HG02943 (cell line): ENCODE measurements around the gene BRINP2.

ENCODE experiments used
- ATAC-seq: cut with Tn5 transposase; IDR thresholded peaks from one replicate; pipeline ENCODE4 v1.9.1; 2021; ENCODE audit warnings: mild to moderate bottlenecking, low read depth, moderate library complexity; ENCODE audit not compliant: unreplicated experiment

BRINP2 gene

DNA sequence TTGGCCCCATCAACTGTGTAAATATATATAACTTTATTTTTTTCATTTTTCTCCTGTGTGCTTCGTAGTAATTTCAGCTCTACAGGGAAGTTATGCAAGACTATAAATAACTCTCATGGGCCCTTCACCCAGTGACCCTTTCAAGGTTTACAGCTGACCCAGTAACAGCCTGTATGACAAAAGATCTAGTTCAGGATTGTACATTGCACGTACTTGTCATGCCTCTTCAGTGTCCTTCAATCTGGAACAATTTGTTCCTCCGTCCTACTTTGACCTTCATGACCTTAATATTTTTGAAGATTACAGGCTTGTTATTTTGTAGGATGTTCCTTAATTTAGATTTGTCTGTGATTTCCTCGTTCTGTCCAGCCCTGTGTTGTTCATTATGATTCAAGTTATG is 40.5 kb downstream of the BRINP2 start:
- no peak for ATAC-seq

DNA sequence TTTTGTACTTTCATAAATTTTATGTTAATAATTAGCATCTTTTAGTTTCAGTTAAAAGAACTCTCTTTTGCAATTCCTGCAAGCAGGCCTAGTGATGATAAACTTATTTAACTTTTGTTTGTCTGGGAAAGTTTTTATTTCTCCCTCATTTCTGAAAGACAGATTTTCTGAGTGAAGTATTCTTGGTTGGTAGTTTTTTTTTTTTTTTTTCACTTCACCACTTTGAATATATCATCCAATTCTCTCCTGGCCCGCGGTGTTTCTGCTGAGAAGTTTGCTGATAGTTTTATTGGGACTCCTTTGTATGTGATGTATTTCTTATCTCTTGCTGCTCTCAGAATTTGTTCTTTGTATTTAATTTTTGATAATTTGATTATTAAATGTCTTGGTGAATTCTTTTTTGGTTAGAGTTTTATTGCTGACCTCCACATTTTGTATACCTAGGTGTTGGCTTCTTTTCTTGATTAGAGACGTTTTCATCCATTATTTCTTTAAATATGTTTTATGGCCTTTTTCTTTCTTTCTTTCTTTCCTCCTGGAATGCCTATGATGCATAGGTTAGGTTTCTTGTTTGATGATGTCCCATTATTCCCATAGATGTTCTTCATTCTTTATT is 45.9 kb downstream of the BRINP2 start:
- ATAC-seq: no peak

GRCh38 chr1:177219554-177220458 is 49.0 kb downstream of the BRINP2 start:
- no peak for ATAC-seq

- ATAC-seq: no peak
Observed at GRCh38 chr1:177223359-177223758, 52.6 kb downstream of the BRINP2 start.

- no peak for ATAC-seq
Observed at GRCh38 chr1:177227978-177228692, 57.4 kb downstream of the BRINP2 start.

GRCh38 chr1:177228693-177229065 is 57.9 kb downstream of the BRINP2 start:
- no peak for ATAC-seq

DNA sequence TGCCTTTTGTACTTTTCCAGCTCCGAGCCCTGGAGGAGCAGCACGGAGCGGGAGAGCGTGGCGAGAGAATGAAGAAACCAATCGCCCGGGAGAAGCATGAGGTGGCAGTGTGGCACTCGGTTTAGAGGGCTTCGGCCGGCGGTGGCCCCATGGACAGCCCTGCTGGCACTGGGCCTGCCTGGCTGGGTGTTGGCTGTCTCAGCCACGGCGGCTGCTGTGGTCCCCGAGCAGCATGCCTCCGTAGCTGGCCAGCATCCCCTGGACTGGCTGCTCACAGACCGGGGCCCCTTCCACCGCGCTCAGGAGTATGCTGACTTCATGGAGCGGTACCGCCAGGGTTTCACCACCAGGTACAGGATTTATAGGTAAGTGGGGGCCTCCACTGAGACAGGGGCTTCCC is 59.0 kb downstream of the BRINP2 start:
- no peak for ATAC-seq

GRCh38 chr1:177230228-177231016 is 59.7 kb downstream of the BRINP2 start:
- no peak for ATAC-seq

- ATAC-seq: no peak
Observed at GRCh38 chr1:177235350-177235749, 64.6 kb downstream of the BRINP2 start.

GRCh38 chr1:177236962-177237361 is 66.2 kb downstream of the BRINP2 start:
- ATAC-seq: no peak

GRCh38 chr1:177238967-177239366 is 68.2 kb downstream of the BRINP2 start:
- ATAC-seq: no peak

DNA sequence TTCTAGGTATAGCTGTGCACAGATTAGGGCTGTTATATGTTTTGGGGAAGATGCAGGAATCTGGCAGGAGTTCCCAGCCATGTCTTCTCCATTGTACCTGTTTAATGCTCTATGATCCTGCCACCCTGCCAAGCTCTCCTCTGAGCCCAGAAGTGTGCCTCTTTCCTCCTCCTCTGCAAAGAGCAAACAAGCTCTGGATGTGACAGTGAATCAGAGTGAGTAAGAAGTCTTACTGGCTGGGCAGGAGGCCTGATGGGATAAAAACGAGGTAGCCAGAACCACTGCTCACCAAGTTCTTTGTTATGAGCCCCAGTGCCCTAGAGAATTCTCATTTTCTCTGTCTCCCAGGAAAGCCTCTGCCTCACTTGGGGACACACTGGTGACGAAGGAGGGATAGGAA is 69.0 kb downstream of the BRINP2 start:
- no peak for ATAC-seq

DNA sequence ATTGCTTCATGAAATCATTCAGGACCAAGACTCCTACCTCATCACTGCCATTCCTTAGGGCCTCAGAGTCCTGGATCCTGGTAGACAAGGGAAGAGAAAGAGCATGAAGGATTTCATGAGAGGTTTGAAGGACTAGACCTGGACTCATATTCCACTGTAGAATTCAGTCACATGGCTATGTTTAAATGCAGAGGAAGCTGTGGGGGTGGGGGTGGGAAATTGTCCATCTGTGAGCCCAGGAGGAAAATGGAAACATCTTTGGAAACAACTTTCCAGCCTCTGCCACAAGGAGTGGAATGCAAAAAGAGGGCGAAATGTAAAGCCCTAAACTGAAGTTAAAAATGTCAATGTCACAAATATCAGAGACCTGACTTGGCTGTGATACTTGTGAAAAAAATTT is 73.0 kb downstream of the BRINP2 start:
- ATAC-seq: no peak

DNA sequence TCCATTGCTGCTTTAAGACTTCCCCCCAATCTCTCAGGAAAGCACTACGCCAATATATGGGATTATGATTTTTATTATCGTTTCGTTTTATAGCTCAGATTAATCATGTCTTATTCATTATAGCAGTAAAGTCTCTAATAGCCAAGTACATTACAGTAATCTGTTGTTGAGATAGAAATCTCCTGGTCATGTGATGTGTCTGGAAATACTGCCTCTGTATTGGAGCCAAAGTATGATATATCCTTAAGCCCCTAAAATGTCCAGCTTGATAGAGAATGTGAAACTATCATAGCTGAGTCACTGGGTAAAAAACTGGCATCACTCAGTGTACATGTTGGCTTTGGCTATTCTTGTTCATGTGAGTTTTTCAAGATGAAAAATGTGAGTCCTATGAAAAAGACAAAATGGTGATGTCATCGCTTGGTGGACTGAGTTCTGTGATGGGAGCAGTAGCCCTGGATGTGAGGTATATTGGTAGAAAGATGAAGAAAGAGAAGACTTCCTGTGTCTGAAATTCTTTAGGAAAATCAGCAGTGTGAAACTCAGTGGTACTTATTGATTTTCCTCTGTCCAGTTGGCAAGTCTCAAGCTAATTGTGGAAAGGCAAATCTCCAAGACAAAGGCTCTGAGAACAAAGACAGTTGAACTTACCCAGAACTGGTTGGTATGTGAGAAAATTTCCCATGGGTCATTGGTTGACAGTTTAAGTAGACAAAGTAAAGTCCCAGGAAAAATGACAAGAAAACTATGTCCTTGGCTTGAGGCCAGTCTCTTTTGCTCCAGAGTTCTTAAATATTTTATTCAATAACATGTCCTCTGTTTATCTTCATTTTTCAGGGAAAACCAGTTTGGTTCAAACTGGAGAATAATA is 76.2 kb downstream of the BRINP2 start:
- no peak for ATAC-seq

GRCh38 chr1:177247623-177248176 is 76.9 kb downstream of the BRINP2 start:
- ATAC-seq: no peak

DNA sequence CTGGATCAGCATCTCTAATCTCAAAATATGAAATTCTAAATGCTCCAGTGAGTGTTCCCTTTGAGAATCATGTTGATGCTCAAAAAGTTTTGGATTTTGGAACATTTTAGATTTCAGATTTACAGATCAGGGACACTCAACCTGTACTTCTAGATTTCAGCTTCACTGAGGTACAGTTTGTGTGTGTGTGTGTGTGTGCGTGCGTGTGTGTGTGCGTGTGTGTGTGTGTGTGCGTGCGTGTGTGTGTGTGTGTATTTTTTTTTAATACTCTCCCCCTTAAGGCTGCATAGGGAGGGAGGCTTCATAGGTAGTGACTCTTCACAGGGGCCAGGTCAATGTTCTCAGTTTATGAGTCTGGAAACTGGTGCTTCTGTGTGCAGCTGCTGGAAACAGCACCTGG is 77.5 kb downstream of the BRINP2 start:
- ATAC-seq: no peak

DNA sequence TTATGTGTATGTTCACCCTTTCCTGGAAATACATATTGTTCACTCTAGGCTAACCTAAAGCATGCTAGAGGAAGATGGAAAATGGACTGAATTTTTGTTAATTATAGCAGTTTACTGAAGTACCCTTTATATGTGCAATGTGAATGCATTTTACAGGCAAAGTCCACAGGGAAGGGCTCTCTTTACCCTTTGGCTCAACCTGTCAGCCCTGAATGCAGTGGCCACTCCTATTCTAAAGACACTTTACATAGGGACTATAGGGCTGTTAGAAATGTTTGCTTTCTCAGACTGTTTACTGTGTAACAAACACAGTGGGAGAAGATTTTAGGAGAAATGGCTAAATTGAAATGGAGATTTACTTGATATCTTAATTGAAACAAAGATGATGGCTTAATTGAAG is 78.5 kb downstream of the BRINP2 start:
- no peak for ATAC-seq

GRCh38 chr1:177252877-177253276 is 82.1 kb downstream of the BRINP2 start:
- no peak for ATAC-seq

GRCh38 chr1:177255411-177255810 is 84.7 kb downstream of the BRINP2 start:
- no peak for ATAC-seq
